ENCODE data around the gene WDR93.
A peak's percentile ranks its signal among the peaks of the same experiment; 100 is the strongest.

The WDR93 gene

DNA sequence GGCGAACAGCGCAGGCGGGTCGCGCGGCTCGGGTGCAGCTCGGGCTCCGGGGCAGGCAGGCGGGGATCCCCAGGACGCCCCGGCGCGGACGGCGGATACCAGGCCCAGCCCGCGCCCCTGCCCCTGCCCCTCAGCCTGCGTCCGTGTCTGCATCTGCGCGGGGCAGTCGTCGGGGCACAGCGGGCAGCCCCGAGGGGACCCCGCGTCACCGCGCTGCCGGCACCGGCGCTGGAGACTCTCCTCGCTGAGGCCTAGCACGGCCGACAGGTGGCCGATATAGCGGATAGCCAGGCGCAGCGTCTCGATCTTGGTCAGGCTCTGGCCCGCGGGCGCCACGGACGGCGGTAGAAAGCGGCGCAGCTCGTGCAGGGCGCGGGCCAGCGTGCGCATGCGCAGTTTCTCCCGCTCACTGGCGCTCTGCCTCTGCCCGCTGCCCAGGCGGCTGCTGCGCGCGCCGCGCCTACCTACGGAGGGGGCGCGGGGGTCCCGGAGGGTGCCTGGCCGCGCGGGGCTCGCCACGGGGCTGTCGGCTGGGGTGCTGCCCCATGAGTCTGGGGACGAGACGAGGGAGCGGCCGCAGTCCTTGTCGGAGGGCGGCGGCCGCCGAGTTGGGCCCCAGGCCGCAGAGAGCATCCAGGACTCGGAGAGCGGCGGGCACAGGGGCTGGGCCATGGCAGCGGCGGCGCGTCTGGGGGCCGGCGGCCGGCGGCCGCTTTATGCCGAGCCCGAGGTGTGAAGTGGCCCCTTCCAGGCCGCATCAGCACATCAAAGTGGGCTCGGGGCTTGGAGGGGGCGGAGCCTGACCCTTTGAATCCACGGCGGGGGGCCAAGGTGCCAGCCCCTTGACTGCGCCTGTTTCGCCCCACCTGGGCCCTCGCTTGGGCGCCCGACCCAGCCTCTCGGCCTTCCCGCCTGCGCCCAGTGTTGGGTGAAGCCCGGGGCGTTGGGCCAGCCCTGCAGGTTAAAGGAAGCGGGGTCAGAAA, 60.2 kb downstream of the WDR93 start, which contains the start of gene MESP1:
TSS of gene MESP1 (minus strand) at position 690 of the 983 bp plus-strand sequence. CDS start at position 672, 18 bp downstream.
- DNase-seq: peak; percentile 88

DNA sequence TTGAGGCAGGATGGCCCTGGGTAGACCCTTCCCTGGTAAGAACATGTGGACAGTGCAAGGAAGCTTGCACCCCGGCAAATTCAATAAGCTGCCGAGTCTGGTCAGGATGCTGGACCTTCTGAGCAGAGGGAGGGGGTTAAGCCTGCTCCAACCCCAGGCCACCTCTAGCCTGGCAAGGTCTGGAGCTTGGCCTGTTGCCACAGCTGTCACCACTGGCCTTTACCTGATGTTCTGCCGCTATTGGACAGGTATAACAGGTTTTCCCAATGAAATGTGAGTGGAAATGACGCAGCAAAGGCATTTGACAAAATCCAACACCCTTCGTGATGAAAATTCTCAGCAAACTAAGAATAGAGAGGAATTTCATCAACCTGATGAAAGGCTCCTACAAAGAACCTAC, 61.1 kb downstream of the WDR93 start:
- DNase-seq: no peak

DNA sequence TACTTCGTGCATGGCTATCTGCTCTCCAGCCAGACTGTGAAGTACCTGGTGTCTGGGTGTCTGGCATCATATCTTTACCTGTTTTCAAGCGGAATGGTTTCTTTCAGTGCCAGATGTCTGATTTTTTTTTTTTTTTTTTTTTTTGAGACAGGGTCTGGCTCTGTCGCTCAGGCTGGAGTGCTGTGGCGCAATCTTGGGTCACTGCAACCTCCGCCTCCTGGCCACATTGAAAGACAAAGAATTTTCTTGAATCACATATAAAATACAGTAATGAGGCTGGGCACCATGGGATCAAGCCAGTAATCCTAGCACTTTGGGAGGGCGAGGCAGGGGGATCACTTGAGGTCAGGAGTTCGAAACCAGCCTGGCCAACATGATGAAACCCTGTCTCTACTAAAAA, 63.2 kb downstream of the WDR93 start:
- DNase-seq: no peak

DNA sequence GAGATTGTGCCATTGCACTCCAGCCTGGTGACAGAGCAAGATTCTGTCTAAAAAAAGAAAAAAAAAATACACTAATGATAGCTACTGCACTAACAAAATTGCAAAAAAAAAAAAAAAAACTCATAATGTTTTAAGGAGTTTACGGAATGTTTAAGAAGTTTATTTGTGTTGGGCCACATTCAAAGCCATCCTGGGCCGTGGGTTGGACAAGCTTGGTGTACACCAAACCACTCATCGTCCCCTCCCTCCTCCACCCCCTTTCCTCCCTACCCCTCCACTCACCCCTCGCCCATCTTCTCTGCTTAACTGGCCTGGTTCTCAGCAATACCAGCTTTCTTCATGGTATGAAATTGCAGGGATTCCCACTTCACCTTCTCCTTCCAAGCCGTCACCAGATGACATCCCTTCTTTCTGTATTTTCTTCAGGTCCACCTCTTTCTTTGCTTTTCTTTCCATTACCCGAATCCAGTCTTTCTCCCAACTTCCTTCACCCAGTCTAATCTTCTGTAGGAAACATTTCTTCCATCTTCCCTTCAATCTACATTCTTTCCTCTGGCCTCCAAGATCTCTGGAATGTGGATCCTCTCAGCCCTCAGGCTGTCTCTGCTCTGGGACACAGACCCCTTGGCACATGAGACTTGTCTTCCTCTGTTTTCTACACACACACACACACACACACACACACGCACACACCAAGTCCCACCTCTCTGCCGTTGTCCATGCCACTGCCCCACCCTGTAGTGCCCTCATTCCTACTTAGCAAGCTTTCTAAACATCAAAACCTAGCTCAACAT, 63.9 kb downstream of the WDR93 start:
- no peak for DNase-seq

DNA sequence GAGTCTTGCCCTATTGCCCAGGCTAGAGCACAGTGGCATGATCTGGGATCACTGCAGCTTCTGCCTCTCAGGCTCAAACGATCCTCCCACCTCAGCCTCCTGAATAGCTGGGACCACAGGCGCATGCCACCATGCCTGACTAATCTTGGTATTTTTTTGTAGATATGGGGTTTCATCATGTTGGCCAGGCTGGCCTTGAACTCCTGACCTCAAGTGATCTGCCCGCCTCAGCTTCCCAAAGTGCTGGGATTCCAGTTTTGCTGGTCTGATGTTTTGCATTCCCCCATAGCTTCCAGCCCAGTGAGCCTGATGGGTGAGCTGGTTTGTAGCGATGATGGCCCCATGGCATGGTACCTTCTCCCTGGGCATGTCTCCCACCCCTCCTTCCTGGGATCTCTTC, 65.1 kb downstream of the WDR93 start:
- no peak for DNase-seq

DNA sequence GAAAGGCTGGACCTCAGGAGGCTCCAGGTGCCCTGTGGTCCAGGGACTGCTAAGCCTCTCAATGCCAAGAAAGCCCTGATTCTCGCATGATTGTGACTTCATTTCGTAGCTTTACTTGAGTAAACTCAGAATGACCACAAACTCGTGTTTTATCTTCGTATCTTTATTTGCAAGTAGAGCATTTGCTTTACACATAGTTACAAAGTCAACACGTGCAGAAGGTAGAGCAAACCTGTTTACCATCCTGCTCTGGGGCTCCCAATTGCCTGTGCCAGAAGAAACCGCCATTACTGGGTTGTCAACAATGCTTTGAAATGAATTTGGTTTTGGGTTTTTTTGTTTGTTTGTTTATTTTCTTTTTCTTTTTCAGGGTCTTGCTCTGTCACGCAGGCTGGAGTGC, 66.3 kb downstream of the WDR93 start:
- DNase-seq: no peak

GRCh38 chr15:89758283-89758682, 67.7 kb downstream of the WDR93 start:
- no peak for DNase-seq

- no peak for DNase-seq
Observed at GRCh38 chr15:89758981-89759380, 68.4 kb downstream of the WDR93 start.

DNA sequence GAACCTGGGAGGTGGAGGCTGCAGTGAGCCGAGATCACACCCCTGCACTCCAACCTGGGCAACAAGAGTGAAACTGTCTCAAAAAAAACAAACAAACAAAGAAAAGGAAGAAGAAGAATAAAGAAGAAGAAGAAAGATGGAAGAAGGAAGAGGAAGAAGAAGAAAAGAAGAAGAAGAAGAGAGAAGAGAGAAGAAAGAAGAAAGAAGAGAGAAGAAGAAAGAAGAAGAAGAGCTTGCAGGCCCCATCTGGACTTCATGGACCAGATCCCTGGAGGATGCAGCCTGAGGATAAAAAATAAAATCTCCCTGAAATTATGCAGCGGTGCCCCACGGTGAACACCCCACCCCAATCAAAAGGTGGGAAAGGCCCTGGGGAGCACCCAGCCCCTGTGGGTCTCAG, 69.2 kb downstream of the WDR93 start:
- no peak for DNase-seq

DNA sequence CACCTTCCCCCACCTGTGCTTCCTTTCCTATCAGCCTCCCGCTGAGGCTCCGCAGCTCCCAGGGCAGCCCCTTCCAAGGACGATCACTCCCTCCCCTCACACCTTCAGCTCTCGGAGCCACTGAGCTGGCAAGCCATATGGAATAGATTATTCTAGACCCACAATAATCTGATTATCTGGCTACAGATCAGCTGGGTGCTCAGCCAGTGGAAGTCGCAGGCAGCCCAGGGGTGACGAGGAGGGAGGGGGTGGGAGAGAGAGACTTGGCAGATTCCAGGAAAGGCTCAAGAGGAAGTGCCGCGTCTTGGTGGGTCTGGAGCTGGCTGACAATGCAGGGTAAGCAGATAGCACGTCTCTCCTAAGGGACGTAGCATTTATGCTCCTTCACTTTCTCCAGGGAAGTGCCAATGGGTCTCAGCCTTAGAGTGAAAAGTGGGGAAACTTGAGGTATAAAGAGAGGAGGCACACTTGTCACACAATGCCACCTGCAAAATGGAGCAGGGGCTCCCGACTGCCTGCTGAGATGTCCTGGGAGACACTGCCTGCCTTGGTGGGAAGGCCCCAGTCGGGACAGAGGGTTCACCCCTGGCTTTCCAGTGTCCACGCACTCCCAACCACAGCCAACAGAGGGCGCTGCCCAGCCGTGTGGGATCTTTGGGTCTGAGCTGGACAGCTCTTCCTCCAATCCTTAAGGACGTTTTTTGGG, 69.8 kb downstream of the WDR93 start:
- DNase-seq: peak; percentile 49

DNA sequence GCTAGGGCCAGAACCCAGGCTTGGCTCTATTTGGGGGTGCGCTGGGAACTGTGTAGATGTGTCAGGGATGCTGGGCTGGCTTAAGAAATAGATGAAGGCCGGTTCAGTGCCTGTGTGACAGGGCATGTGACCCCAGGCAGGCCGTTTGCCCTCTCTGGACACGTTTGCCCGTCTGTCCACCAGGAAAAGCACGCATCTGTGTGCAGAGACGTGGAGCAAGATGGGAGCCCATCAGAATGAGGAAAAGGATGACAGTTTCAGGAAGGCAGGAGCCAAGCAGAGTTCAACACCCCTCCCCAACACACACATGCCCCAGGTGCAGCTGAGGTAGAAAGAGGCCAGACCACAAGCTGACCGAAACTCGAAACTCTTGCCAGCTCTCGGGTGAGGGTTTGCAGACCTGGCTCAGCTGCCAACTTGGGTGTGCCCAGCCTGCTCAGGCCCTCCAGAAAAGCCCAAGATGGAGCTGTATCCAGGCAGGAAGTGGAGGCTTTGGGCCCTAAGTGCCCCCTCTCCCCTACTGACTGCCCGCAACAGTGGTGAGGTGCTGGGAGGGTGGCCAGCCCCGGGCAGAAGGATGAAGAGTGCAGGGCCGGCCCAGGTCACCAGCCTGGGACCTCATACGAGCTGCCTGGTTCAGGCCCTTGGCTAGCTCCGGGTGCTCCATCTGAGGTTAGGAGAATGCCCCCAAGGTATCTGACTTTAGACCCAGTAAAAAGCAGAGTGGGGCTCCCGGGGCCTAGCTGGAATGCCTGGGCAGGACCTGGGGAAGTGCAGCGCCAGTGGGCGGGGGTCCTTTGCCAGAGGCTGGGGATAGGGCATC, 70.6 kb downstream of the WDR93 start:
- DNase-seq: no peak

DNA sequence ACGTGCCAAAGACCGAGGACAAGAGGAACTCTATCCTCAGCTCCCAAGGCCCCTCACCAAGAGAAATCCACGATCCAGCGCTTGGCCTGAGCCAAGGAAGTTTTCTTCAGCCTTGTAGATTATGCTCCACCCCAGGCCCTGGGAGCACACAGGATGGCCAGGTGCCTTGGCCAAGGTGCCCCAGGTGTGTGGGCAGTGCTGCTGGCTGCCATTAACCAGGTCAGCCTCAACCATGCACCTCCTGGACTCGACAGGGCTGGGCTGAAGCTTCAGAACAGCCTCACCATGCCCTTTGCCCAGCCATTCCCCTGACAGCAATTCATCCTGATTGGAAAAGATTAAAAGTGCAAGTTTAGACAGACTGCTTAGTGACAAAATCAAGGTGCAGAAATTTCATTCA, 71.3 kb downstream of the WDR93 start:
- no peak for DNase-seq

GRCh38 chr15:89765694-89766093, 75.1 kb downstream of the WDR93 start:
- DNase-seq: no peak

DNA sequence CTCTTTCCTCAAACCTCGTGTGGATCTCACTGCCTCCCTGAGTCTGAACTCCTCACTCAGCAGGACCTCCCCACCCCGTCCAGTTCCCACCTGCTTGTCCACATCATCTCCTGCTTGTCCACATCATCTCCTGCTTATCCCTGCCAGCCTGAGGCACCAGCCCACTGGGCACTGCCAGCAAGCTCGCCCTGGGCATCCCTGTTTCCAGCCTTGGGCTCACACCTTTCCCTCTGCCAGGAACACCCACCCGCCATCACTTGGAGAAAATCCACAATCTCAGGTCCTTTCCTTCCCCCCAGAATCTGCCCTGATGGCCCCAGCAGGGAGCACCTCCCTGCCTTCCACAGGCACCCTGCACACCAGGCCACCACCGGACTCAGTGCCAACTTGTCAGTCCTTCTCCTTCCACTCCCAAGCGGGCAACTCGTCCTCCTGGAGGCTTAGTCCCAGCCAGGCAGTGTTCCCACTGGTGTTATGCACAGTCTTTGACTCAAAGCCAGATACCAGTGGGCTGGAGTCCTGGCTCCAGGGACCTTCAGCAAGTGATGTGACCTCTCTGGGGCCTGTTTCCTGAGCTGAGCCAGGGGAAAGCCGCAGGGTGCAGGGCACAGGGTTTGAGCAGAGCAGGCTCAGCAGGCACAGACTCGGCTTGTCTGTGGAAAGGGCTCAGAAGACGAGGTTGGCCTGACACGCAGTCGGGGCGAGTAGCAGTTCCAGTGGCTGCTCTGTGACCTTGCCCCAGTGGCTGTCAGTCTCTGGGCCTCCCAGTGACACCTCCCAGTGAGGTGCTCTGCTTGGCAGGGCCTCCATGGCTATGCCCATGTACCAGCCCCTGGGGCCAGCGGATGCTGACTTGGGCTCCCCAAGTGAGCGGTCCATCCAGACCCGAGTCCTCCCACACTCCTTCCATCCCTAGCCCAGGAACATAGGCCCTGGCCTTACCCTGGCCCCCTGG, 76.0 kb downstream of the WDR93 start:
- DNase-seq: no peak

GRCh38 chr15:89767411-89767915, 76.9 kb downstream of the WDR93 start:
- DNase-seq: no peak

DNA sequence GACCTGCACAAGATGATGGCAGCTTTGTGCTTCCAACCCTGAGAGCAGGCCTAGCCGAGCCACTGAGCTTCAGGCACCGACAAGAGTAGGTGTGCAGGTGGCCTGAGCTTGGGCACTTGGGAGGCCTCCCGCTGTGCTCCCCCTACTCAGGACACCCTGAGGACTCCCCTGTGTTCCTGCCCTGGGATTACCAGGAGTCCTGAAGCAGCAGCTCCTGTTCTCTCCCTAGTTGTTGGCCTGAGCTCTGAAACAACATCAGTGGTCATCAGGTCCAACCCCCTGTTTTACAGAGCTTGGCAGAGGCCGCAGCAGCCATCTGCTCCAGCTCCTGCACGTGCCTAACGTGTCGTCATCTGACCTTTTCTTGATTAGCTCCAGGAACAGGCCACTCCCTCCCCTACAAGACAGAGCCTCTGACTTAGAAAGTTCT, 77.5 kb downstream of the WDR93 start:
- no peak for DNase-seq

- DNase-seq: no peak
Observed at GRCh38 chr15:89769366-89769765, 78.8 kb downstream of the WDR93 start.

DNA sequence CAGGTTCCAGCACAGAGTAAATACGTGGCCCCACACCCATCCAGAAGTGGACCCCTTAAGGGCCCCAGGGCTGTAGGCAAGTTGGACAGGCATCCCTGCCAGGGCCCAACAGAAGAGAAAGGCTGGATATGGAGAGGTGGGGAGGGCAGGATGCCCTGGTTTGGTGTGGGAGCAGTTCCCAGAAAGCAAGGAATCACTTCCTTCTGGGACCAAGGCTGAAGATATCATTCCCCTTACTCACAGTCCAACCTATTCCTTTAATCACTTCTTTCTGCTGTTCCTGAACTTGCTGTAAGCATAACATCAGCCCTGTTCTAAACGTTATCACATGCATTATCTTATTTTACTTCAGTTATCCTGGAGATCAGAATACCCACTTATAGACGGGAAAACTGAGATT, 79.4 kb downstream of the WDR93 start:
- DNase-seq: no peak

DNA sequence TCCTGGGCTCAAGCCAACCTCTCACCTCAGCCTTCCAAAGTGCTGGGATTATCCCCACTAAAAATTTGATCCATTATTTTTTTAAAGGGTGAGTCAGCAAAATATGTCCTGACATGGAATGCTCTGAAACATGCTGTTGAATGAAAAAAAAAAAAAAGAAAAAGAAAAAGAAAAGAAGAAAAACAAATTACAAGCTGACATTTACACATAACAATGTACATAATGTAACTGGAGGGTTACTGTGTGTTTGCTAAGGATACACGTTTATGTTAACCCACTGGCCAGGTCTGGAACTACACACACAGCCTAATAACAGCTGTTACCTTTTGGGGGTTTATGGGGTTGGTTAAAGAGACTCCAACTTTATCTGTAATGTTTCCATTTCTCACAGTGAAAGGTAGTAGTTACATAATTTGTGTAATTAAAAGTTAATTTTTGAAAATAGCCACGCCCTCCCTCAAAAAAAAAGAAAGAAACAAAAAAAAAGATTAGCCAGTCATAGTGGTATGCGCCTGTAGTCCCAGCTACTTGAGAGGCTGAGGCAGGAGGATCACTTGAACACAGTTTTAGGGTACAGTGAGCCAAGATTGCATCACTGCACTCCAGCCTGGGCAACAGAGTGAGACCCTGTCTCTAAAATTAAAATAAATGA, 82.4 kb downstream of the WDR93 start:
- no peak for DNase-seq

- DNase-seq: no peak
Observed at GRCh38 chr15:89774492-89774891, 83.9 kb downstream of the WDR93 start.
